Loucy (cell line): ENCODE results near the gene MYADML2.

Source experiments
- CTCF ChIP-seq: fragments of 200-600 bp; sonication (generic); conservative IDR thresholded peaks from 2 replicates; pipeline ENCODE4 v1.5.1; 2014; ENCODE audit warnings: mild to moderate bottlenecking, antibody characterized with exemption, low read length
- EZH2phosphoT487 ChIP-seq: fragments of 200-600 bp; IDR thresholded peaks from 2 replicates; pipeline ENCODE4 v1.6.1; 2018; ENCODE audit warnings: antibody characterized with exemption, mild to moderate bottlenecking, moderate library complexity, borderline replicate concordance

GRCh38 chr17:81909966-81910839, 36.8 kb downstream of the MYADML2 start:
- TF ChIP-seq CTCF (no peak), EZH2phosphoT487 (no peak)
